Measurements from ENCODE around the gene ERC1.
"Not testable (repeated sequence)": the region's sequence is repeated elsewhere in the genome, so short reads cannot be mapped to it uniquely, and the experiment has no call there.

ERC1 gene

GRCh38 chr12:989051-989450 lies 2.0 kb upstream of the ERC1 start:
- DNase-seq: no peak

- peak; percentile 64 for DNase-seq
These were observed 1.0 kb upstream of the ERC1 start for GRCh38 chr12:989751-990660.

GRCh38 chr12:991350-992333 lies 619 bp downstream of the ERC1 start:
- DNase-seq: peak; percentile 14

- DNase-seq: no peak
These were observed 1.6 kb downstream of the ERC1 start for GRCh38 chr12:992647-993046.

- no peak for DNase-seq
These were observed 5.9 kb downstream of the ERC1 start for GRCh38 chr12:996881-997280.

GRCh38 chr12:997505-997904 lies 6.5 kb downstream of the ERC1 start:
- no peak for DNase-seq

- DNase-seq: no peak
These were observed 7.2 kb downstream of the ERC1 start for GRCh38 chr12:998020-998874.

GRCh38 chr12:999736-1000135 lies 8.7 kb downstream of the ERC1 start:
- DNase-seq: not testable (repeated sequence)

GRCh38 chr12:1001507-1001906 lies 10.5 kb downstream of the ERC1 start:
- DNase-seq: no peak

GRCh38 chr12:1003600-1004271 lies 12.7 kb downstream of the ERC1 start:
- DNase-seq: no peak

- DNase-seq: no peak
These were observed 15.2 kb downstream of the ERC1 start for GRCh38 chr12:1006255-1006654.

GRCh38 chr12:1007276-1007675 lies 16.3 kb downstream of the ERC1 start:
- no peak for DNase-seq

GRCh38 chr12:1007994-1008393 lies 17.0 kb downstream of the ERC1 start:
- DNase-seq: no peak

GRCh38 chr12:1011091-1011490 lies 20.1 kb downstream of the ERC1 start:
- DNase-seq: no peak

- no peak for DNase-seq
These were observed 22.8 kb downstream of the ERC1 start for GRCh38 chr12:1013618-1014489.

- no peak for DNase-seq
These were observed 28.3 kb downstream of the ERC1 start for GRCh38 chr12:1019283-1019682.

- no peak for DNase-seq
These were observed 29.4 kb downstream of the ERC1 start for GRCh38 chr12:1020389-1020788.

- no peak for DNase-seq
These were observed 31.3 kb downstream of the ERC1 start for GRCh38 chr12:1022032-1022970.

GRCh38 chr12:1030779-1031178 lies 39.8 kb downstream of the ERC1 start:
- no peak for DNase-seq

GRCh38 chr12:1034243-1034642 lies 43.2 kb downstream of the ERC1 start:
- no peak for DNase-seq

All from CD4-positive, alpha-beta T cell treated with Interleukin-17A for 4 hours (primary cell).